HG03097 (cell line): Measurements from ENCODE around the gene ASTE1.
A peak's percentile ranks its signal among the peaks of the same experiment; 100 is the strongest.
"Not testable (repeated sequence)": the region's sequence is repeated elsewhere in the genome, so short reads cannot be mapped to it uniquely, and the experiment has no call there.

Experiments used
- ATAC-seq: cut with Tn5 transposase; IDR thresholded peaks from one replicate; pipeline ENCODE4 v1.9.1; 2021; ENCODE audit not compliant: unreplicated experiment, low FRiP score

Gene ASTE1

GRCh38 chr3:131026321-131027151 lies at the start of gene ASTE1, which contains the start of gene NEK11:
Gene ASTE1 (minus strand): TSS chr3:131026825. CDS start chr3:131025306, 1,519 bp downstream.
Gene NEK11 (plus strand): TSS chr3:131026877. CDS start chr3:131029709, 2,832 bp downstream.
- ATAC-seq: peak; percentile 91

- no peak for ATAC-seq
These were observed 49.2 kb upstream of the ASTE1 start for GRCh38 chr3:131075632-131076328.

- no peak for ATAC-seq
These were observed 46.2 kb upstream of the ASTE1 start for GRCh38 chr3:131072845-131073244.

GRCh38 chr3:131072099-131072559 lies 45.5 kb upstream of the ASTE1 start:
- ATAC-seq: no peak

- no peak for ATAC-seq
These were observed 41.4 kb upstream of the ASTE1 start for GRCh38 chr3:131067983-131068382.

GRCh38 chr3:131053043-131053859 lies 26.6 kb upstream of the ASTE1 start:
- ATAC-seq: no peak

GRCh38 chr3:131050001-131050400 lies 23.4 kb upstream of the ASTE1 start:
- ATAC-seq: no peak

GRCh38 chr3:131048030-131048429 lies 21.4 kb upstream of the ASTE1 start:
- no peak for ATAC-seq

GRCh38 chr3:131047582-131047981 lies 21.0 kb upstream of the ASTE1 start:
- ATAC-seq: no peak

GRCh38 chr3:131042271-131042985 lies 15.8 kb upstream of the ASTE1 start:
- ATAC-seq: not testable (repeated sequence)

GRCh38 chr3:131038326-131038725 lies 11.7 kb upstream of the ASTE1 start:
- no peak for ATAC-seq

- no peak for ATAC-seq
These were observed 10.4 kb upstream of the ASTE1 start for GRCh38 chr3:131036986-131037385.

- ATAC-seq: no peak
These were observed 9.7 kb upstream of the ASTE1 start for GRCh38 chr3:131036200-131036816.

- ATAC-seq: no peak
These were observed 7.0 kb upstream of the ASTE1 start for GRCh38 chr3:131033480-131034080.

- no peak for ATAC-seq
These were observed 5.0 kb upstream of the ASTE1 start for GRCh38 chr3:131031660-131032059.

- no peak for ATAC-seq
These were observed 2.2 kb upstream of the ASTE1 start for GRCh38 chr3:131028844-131029243.

GRCh38 chr3:131025539-131025938 lies 1.1 kb downstream of the ASTE1 start:
- ATAC-seq: no peak

GRCh38 chr3:131020122-131020693 lies 6.4 kb downstream of the ASTE1 start:
- no peak for ATAC-seq

- ATAC-seq: no peak
These were observed 7.7 kb downstream of the ASTE1 start for GRCh38 chr3:131018970-131019369.
